ENCODE measurements around the gene LYL1. TPM values are rescaled to one million over a fixed set of nuclear protein-coding genes. Genes with fewer than 3 reads are reported as not detected.

Gene LYL1
- polyA plus RNA-seq, 1 donor: 2.8 TPM

- DNase-seq: no peak
Observed at GRCh38 chr19:13130886-13131490, 28.3 kb upstream of the LYL1 start.

GRCh38 chr19:13129384-13129783 lies 26.7 kb upstream of the LYL1 start:
- no peak for DNase-seq

- no peak for DNase-seq
Observed at GRCh38 chr19:13128583-13128982, 25.9 kb upstream of the LYL1 start.

GRCh38 chr19:13127811-13128575 lies 25.3 kb upstream of the LYL1 start:
- DNase-seq: no peak

- DNase-seq: no peak
Observed at GRCh38 chr19:13127051-13127450, 24.4 kb upstream of the LYL1 start.

- no peak for DNase-seq
Observed at GRCh38 chr19:13122980-13123957, 20.6 kb upstream of the LYL1 start.

- no peak for DNase-seq
Observed at GRCh38 chr19:13122275-13122878, 19.7 kb upstream of the LYL1 start.

GRCh38 chr19:13121551-13122274 lies 19.1 kb upstream of the LYL1 start:
- DNase-seq: no peak

GRCh38 chr19:13120817-13121216 lies 18.2 kb upstream of the LYL1 start:
- no peak for DNase-seq

- no peak for DNase-seq
Observed at GRCh38 chr19:13120031-13120430, 17.4 kb upstream of the LYL1 start.

- DNase-seq: no peak
Observed at GRCh38 chr19:13119627-13120026, 17.0 kb upstream of the LYL1 start.

GRCh38 chr19:13118424-13119193 lies 16.0 kb upstream of the LYL1 start:
- DNase-seq: no peak

GRCh38 chr19:13117772-13118423 lies 15.2 kb upstream of the LYL1 start, which contains the start of gene NACC1:
Gene NACC1, plus strand, starts transcription at chr19:13118264. Its CDS starts 16,944 bp downstream, at chr19:13135208.
- peak; percentile 88 for DNase-seq

GRCh38 chr19:13117176-13117771 lies 14.6 kb upstream of the LYL1 start:
- no peak for DNase-seq

- peak; percentile 94 for DNase-seq
Observed at GRCh38 chr19:13116282-13117175, 13.9 kb upstream of the LYL1 start, which contains the start of gene TRMT1. Gene TRMT1, minus strand, starts transcription at chr19:13116740. Its CDS starts 341 bp downstream, at chr19:13116399.

GRCh38 chr19:13115936-13116281 lies 13.3 kb upstream of the LYL1 start:
- no peak for DNase-seq

GRCh38 chr19:13112555-13112954 lies 9.9 kb upstream of the LYL1 start:
- DNase-seq: no peak

GRCh38 chr19:13110099-13110610 lies 7.5 kb upstream of the LYL1 start:
- DNase-seq: no peak
